ENCODE data around the gene NACAD. TPM values are rescaled to one million over a fixed set of nuclear protein-coding genes. Genes with fewer than 3 reads are reported as not detected.

NACAD gene
- total RNA-seq, 1 experiment from 2014 or later = not detected

DNA sequence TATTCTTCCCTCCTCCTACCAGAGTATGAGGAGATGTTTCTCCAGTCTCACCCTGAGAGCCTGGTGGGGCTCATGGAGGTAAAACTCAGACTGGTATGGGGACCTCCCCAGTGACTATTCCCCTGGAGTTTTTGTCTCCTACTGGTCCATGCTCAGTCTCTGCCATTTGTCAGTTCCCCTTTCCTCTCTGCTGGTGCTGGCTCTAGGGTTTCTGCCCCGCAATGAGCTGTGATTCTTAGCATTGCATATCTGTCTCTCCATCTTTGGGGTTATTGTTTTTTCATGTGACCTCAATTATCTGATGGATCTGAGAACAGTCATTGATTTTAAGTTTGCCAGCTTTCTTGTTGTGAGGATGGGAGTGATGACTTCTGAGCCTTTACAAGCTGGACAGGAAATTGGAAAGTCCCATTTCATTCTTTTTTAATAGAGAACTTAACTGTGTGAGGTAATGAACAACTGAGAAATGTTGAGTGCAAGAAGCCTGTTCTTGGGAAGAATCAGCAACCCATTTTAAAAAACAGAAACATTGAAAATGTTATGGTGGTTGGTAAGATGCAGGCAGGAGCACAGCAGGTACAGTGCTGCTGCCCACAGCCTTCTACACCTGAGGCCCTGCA lies 26.9 kb downstream of the NACAD start:
- Histone ChIP-seq H3K4me1 (ENCODE audit: low read length) (no peaks in the 10 kb centered on the region), H3K9ac (ENCODE audit: low read length) (no peak overlapping the region), H3K27me3 (ENCODE audit: low read length) (no peaks in the 10 kb centered on the region), H3K36me3 (ENCODE audit: insufficient read depth, low read length) (peaks cover 16% of the 10 kb centered on the region; the same call in 1 of the 2 replicates), H3K27ac (ENCODE audit: low read length) (no peak overlapping the region), H4K20me1 (ENCODE audit: insufficient read depth, low read depth, low read length) (peaks cover 12% of the 10 kb centered on the region; the same call in 1 of the 2 replicates), H3K4me3 (ENCODE audit: low read length) (no peak overlapping the region), H3K79me2 (ENCODE audit: low read length) (peaks cover 79% of the 10 kb centered on the region), H3K4me2 (ENCODE audit: low read depth, low read length, poor library complexity, severe bottlenecking) (no peak overlapping the region), H3K9me3 (ENCODE audit: low read length) (no peaks in the 10 kb centered on the region), H3K9me2 (replicated peaks; ENCODE audit: insufficient read depth, low read length) (no peaks in the 10 kb centered on the region), H2AFZ (ENCODE audit: low read length) (no peak overlapping the region)
- no peak for DNase-seq

DNA sequence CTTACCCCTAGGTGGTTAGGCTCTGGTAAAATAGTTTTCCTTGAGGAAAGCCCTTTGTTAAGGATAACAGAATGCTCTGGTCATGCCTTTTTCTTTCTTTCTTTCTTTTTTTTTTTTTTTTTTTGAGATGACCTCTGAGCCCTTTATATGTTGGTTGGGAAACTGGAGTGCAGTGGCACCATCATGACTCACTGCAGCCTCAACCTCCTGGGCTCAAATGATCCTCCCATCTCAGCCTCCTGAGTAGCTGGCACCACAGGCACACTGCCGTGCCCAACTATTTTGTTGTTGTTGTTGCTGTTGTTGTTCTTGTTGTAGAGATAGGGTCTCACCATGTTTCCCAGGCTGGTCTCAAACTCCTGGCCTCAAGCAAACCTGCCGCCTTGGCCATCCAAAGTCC lies 27.4 kb downstream of the NACAD start:
- Histone ChIP-seq H2AFZ (ENCODE audit: low read length) (no peak overlapping the region), H4K20me1 (ENCODE audit: insufficient read depth, low read depth, low read length) (peaks cover 12% of the 10 kb centered on the region; the same call in 1 of the 2 replicates), H3K4me2 (ENCODE audit: low read depth, low read length, poor library complexity, severe bottlenecking) (no peak overlapping the region), H3K79me2 (ENCODE audit: low read length) (peaks cover 82% of the 10 kb centered on the region), H3K27me3 (ENCODE audit: low read length) (no peaks in the 10 kb centered on the region), H3K4me1 (ENCODE audit: low read length) (peaks cover 1% of the 10 kb centered on the region), H3K36me3 (ENCODE audit: insufficient read depth, low read length) (peaks cover 16% of the 10 kb centered on the region; the same call in 1 of the 2 replicates), H3K9me3 (ENCODE audit: low read length) (no peaks in the 10 kb centered on the region), H3K4me3 (ENCODE audit: low read length) (no peak overlapping the region), H3K9ac (ENCODE audit: low read length) (no peak overlapping the region), H3K27ac (ENCODE audit: low read length) (no peak overlapping the region), H3K9me2 (replicated peaks; ENCODE audit: insufficient read depth, low read length) (no peaks in the 10 kb centered on the region)
- DNase-seq = no peak

DNA sequence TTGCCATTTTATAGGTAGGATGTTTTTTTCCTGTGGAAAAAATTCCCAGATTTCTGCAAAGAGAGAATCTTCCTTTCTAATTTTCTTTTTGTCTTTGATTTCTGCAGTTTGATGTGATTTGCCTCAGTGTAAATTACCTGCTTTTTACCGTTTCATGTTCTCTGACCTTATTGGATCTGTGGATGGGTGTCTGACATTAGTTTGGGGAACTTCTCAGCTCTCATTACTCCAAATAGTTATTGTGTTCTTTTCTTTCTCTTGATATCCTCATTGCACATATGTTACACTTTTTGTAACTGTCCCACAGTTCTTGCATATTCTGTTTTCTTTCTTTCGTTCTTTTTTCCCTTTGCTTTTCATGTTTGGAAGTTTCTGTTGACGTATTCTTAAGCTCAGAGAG lies 28.5 kb downstream of the NACAD start:
- no peak overlapping the region for H3K9ac ChIP-seq (ENCODE audit: low read length)
- peaks cover 15% of the 10 kb centered on the region; the same call in 1 of the 2 replicates for H3K36me3 ChIP-seq (ENCODE audit: insufficient read depth, low read length)
- no peak overlapping the region for H3K27ac ChIP-seq (ENCODE audit: low read length)
- H2AFZ ChIP-seq (ENCODE audit: low read length) = no peak overlapping the region
- peaks cover 91% of the 10 kb centered on the region for H3K79me2 ChIP-seq (ENCODE audit: low read length)
- H3K9me3 ChIP-seq (ENCODE audit: low read length) = no peaks in the 10 kb centered on the region
- no peak for DNase-seq
- H3K4me1 ChIP-seq (ENCODE audit: low read length) = peaks cover 9% of the 10 kb centered on the region
- no peak overlapping the region for H3K4me3 ChIP-seq (ENCODE audit: low read length)
- H3K9me2 ChIP-seq (replicated peaks; ENCODE audit: insufficient read depth, low read length) = no peaks in the 10 kb centered on the region
- peaks cover 12% of the 10 kb centered on the region; the same call in 1 of the 2 replicates for H4K20me1 ChIP-seq (ENCODE audit: insufficient read depth, low read depth, low read length)
- H3K4me2 ChIP-seq (ENCODE audit: low read depth, low read length, poor library complexity, severe bottlenecking) = no peak overlapping the region
- no peaks in the 10 kb centered on the region for H3K27me3 ChIP-seq (ENCODE audit: low read length)

DNA sequence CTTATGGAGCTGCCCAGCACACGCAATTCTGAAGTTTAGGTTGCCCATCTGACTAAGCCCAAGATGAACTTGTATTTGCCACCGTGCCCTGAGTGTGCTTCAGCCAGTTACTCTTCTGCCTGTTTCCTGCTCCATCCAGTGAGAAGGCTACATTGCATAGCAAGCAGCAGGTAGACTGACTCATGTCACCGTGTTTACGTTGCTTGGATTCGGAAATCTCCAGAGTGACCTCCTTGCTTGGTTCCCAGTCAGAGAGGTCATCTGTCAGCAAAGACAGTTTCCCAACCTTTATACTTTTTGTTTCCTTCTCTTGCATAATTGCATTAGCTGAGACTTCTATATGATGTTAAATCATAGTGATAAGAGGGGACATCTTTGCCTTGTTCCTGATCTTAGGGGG lies 30.9 kb downstream of the NACAD start:
- peaks cover 9% of the 10 kb centered on the region for H3K4me1 ChIP-seq (ENCODE audit: low read length)
- peaks cover 12% of the 10 kb centered on the region; the same call in 1 of the 2 replicates for H4K20me1 ChIP-seq (ENCODE audit: insufficient read depth, low read depth, low read length)
- no peaks in the 10 kb centered on the region for H3K27me3 ChIP-seq (ENCODE audit: low read length)
- peaks cover 2% of the 10 kb centered on the region; the same call in 1 of the 2 replicates for H3K36me3 ChIP-seq (ENCODE audit: insufficient read depth, low read length)
- H3K4me3 ChIP-seq (ENCODE audit: low read length) = no peak overlapping the region
- H2AFZ ChIP-seq (ENCODE audit: low read length) = no peak overlapping the region
- no peak overlapping the region for H3K27ac ChIP-seq (ENCODE audit: low read length)
- H3K9me2 ChIP-seq (replicated peaks; ENCODE audit: insufficient read depth, low read length) = no peaks in the 10 kb centered on the region
- DNase-seq = no peak
- no peak overlapping the region for H3K4me2 ChIP-seq (ENCODE audit: low read depth, low read length, poor library complexity, severe bottlenecking)
- H3K9me3 ChIP-seq (ENCODE audit: low read length) = no peaks in the 10 kb centered on the region
- no peak overlapping the region for H3K9ac ChIP-seq (ENCODE audit: low read length)
- peaks cover 94% of the 10 kb centered on the region for H3K79me2 ChIP-seq (ENCODE audit: low read length)

DNA sequence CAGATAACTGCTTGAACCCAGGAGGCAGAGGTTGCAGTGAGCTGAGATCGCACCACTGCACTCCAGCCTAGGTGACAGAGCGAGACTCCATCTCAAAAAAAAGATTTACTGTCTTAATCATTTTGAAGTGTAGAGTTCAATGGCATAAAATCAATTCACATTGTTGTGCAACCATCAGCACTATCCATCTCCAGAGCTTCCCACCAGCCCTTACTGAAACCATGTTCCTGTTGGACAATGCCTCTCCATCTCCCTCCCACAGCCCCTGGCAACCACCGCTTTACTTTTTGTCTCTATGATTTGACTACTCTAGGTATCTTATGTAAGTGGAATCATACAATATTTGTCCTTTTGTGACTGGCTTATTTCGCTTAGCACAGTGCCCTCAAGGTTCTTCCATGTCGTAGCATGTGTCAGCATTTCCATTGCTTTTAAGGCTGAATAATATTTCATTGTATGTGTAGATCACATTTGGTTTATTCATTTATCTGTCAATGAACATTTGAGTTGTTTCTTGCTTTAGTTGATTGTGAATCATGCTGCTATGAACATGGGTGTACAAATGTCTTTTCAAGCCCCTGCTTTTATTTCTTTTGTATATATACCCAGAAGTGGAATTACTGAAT lies 33.1 kb downstream of the NACAD start:
- no peak overlapping the region for H3K4me3 ChIP-seq (ENCODE audit: low read length)
- peaks cover 10% of the 10 kb centered on the region for H3K4me1 ChIP-seq (ENCODE audit: low read length)
- H3K9me3 ChIP-seq (ENCODE audit: low read length) = no peaks in the 10 kb centered on the region
- H2AFZ ChIP-seq (ENCODE audit: low read length) = no peak overlapping the region
- no peaks in the 10 kb centered on the region for H3K27me3 ChIP-seq (ENCODE audit: low read length)
- no peak overlapping the region for H3K4me2 ChIP-seq (ENCODE audit: low read depth, low read length, poor library complexity, severe bottlenecking)
- no peak overlapping the region for H3K9ac ChIP-seq (ENCODE audit: low read length)
- DNase-seq = no peak
- peaks cover 88% of the 10 kb centered on the region for H3K79me2 ChIP-seq (ENCODE audit: low read length)
- H3K36me3 ChIP-seq (ENCODE audit: insufficient read depth, low read length) = peaks cover 5% of the 10 kb centered on the region; the same call in 1 of the 2 replicates
- H3K9me2 ChIP-seq (replicated peaks; ENCODE audit: insufficient read depth, low read length) = no peaks in the 10 kb centered on the region
- no peak overlapping the region for H3K27ac ChIP-seq (ENCODE audit: low read length)
- H4K20me1 ChIP-seq (ENCODE audit: insufficient read depth, low read depth, low read length) = peaks cover under 1% of the 10 kb centered on the region; the same call in 1 of the 2 replicates

DNA sequence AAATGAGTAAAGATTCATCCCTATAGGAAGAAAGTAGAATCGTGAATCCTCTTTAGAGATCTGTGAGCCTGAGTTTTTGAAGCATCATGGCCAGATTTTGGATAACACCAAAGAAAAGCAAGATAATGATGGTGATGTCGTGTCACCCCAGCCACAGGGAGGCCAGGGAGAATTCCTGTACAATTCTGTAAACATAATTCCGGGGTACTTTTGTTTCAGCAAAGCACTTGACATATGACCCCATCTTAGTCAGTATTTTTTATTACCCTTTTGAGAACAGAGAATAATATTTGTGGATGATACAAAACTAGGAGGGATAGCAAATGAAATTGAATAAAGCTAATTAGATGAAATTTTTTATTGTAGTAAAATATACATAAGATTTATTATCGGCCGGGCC lies 33.8 kb downstream of the NACAD start:
- no peak overlapping the region for H3K4me2 ChIP-seq (ENCODE audit: low read depth, low read length, poor library complexity, severe bottlenecking)
- H3K27me3 ChIP-seq (ENCODE audit: low read length) = no peaks in the 10 kb centered on the region
- peaks cover 87% of the 10 kb centered on the region for H3K79me2 ChIP-seq (ENCODE audit: low read length)
- no peak for DNase-seq
- H3K27ac ChIP-seq (ENCODE audit: low read length) = no peak overlapping the region
- H3K9me2 ChIP-seq (replicated peaks; ENCODE audit: insufficient read depth, low read length) = no peaks in the 10 kb centered on the region
- no peaks in the 10 kb centered on the region for H3K9me3 ChIP-seq (ENCODE audit: low read length)
- H2AFZ ChIP-seq (ENCODE audit: low read length) = no peak overlapping the region
- H3K4me3 ChIP-seq (ENCODE audit: low read length) = no peak overlapping the region
- peaks cover 17% of the 10 kb centered on the region for H3K4me1 ChIP-seq (ENCODE audit: low read length)
- H4K20me1 ChIP-seq (ENCODE audit: insufficient read depth, low read depth, low read length) = no peaks in the 10 kb centered on the region
- no peak overlapping the region for H3K9ac ChIP-seq (ENCODE audit: low read length)
- H3K36me3 ChIP-seq (ENCODE audit: insufficient read depth, low read length) = peaks cover 5% of the 10 kb centered on the region; the same call in 1 of the 2 replicates

DNA sequence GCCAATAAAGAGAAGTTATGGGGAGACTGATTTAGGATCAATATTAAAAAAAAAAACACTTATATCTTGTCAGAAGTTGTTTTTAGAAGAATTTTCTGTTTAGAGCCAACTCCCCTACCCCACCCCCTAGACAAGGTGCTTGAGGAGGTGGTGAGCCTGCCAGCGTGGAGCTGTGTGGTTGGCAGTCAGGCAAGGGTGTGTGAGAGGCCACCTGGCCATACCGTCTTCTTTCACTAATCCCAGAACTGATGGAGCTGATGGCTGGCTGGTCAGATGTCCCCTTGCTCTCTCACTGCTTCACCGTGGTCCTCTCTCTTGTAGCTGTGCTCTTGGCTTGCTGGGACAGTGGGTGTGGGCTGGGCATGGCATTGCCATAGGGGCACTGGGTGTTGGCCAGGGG lies 34.3 kb downstream of the NACAD start:
- Histone ChIP-seq H3K79me2 (ENCODE audit: low read length) (peaks cover 84% of the 10 kb centered on the region), H3K9me2 (replicated peaks; ENCODE audit: insufficient read depth, low read length) (no peaks in the 10 kb centered on the region), H3K4me3 (ENCODE audit: low read length) (no peak overlapping the region), H4K20me1 (ENCODE audit: insufficient read depth, low read depth, low read length) (peaks cover 3% of the 10 kb centered on the region; the same call in 1 of the 2 replicates), H2AFZ (ENCODE audit: low read length) (no peak overlapping the region), H3K27ac (ENCODE audit: low read length) (no peak overlapping the region), H3K9me3 (ENCODE audit: low read length) (no peaks in the 10 kb centered on the region), H3K27me3 (ENCODE audit: low read length) (no peaks in the 10 kb centered on the region), H3K9ac (ENCODE audit: low read length) (no peak overlapping the region), H3K4me1 (ENCODE audit: low read length) (peaks cover 22% of the 10 kb centered on the region), H3K36me3 (ENCODE audit: insufficient read depth, low read length) (peaks cover 5% of the 10 kb centered on the region; the same call in 1 of the 2 replicates), H3K4me2 (ENCODE audit: low read depth, low read length, poor library complexity, severe bottlenecking) (no peak overlapping the region)
- no peak for DNase-seq

DNA sequence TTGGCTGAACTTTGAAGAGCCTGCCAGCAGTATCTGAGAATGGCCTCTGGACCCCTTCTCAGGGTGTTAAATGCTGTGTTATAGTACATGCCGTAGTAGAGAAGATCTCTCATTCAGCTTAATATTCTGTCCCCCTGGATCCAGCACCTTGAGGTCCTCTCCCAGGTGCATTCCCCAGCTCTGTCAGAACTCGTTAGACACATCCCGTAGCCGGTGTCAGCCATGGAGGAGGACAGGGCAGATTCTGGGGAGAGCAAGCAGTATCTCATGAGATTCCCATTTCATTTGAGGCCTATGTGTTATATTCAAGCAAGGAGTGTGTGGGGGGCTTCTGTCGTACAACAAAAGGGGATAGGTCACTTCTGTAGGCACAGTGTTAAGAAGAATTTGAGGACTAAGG lies 34.8 kb downstream of the NACAD start:
- Histone ChIP-seq H3K4me3 (ENCODE audit: low read length) (no peak overlapping the region), H3K9ac (ENCODE audit: low read length) (no peak overlapping the region), H4K20me1 (ENCODE audit: insufficient read depth, low read depth, low read length) (peaks cover 6% of the 10 kb centered on the region; the same call in 1 of the 2 replicates), H3K4me2 (ENCODE audit: low read depth, low read length, poor library complexity, severe bottlenecking) (no peak overlapping the region), H3K27ac (ENCODE audit: low read length) (no peak overlapping the region), H3K9me2 (replicated peaks; ENCODE audit: insufficient read depth, low read length) (no peaks in the 10 kb centered on the region), H3K4me1 (ENCODE audit: low read length) (peaks cover 27% of the 10 kb centered on the region), H3K79me2 (ENCODE audit: low read length) (peaks cover 83% of the 10 kb centered on the region), H3K9me3 (ENCODE audit: low read length) (no peaks in the 10 kb centered on the region), H3K36me3 (ENCODE audit: insufficient read depth, low read length) (peaks cover 5% of the 10 kb centered on the region; the same call in 1 of the 2 replicates), H2AFZ (ENCODE audit: low read length) (no peak overlapping the region), H3K27me3 (ENCODE audit: low read length) (no peaks in the 10 kb centered on the region)
- no peak for DNase-seq

Measured in Karpas-422 (cell line).